Activated CD4-positive, alpha-beta T cell treated with anti-CD3 and anti-CD28 coated beads for 36 hours (primary cell): ENCODE measurements around the gene KCNG4. TPM values are rescaled to one million over a fixed set of nuclear protein-coding genes. Genes with fewer than 3 reads are reported as not detected.

ENCODE experiments used
- ATAC-seq: fragments of 200-7000 bp; cut with Tn5 transposase; one replicate; pipeline ENCODE4 v1.10.0; 2021; ENCODE audit warnings: mild to moderate bottlenecking, moderate library complexity
- CTCF ChIA-PET: fragments of 350-600 bp; sonication (Branson Sonifier 250); formaldehyde crosslinking; loops from one replicate; lab custom pipeline; 2021; ENCODE audit warnings: antibody characterized with exemption; lab: Charles Lee
- POLR2A ChIA-PET: fragments of 350-600 bp; sonication (Branson Sonifier 250); formaldehyde crosslinking; loops from one replicate; lab custom pipeline; 2021; ENCODE audit warnings: antibody characterized with exemption, inconsistent platforms; lab: Charles Lee
- DNase-seq: peaks from one replicate; pipeline ENCODE4 v3.0.0-alpha.2; 2020
- H3K27ac Mint-ChIP-seq: one replicate; pipeline ENCODE4 v1.8.0; 2021; ENCODE audit warnings: mixed read lengths
- H3K27me3 Mint-ChIP-seq: one replicate; pipeline ENCODE4 v1.8.0; 2021; ENCODE audit warnings: mixed read lengths
- H3K36me3 Mint-ChIP-seq: one replicate; pipeline ENCODE4 v1.8.0; 2021; ENCODE audit warnings: low read depth, mixed read lengths
- H3K4me1 Mint-ChIP-seq: one replicate; pipeline ENCODE4 v1.8.0; 2021; ENCODE audit warnings: mixed read lengths
- H3K4me3 Mint-ChIP-seq: one replicate; pipeline ENCODE4 v1.8.0; 2021; ENCODE audit warnings: mild to moderate bottlenecking, moderate library complexity, mixed read lengths
- H3K9me3 Mint-ChIP-seq: one replicate; pipeline ENCODE4 v1.8.0; 2021; ENCODE audit warnings: low read depth, mixed read lengths
- intact Hi-C, 2 experiments: fragments of 100-400 bp; cut with DNase I in 1 of 2; cut with micrococcal nuclease in 1 of 2; formaldehyde crosslinking; loops; one replicate each; pipeline versions ENCODE4 v1.14.2 to v1.15.1; 2022 to 2024; cut with DNase I, micrococcal nuclease
- total RNA-seq, 2 experiments: library from RNA; stranded (reverse); gene quantifications; one replicate each; pipeline ENCODE4 v1.2.3, GENCODE V29; 2021

Gene KCNG4
- total RNA-seq, 2 experiments from 2014 or later: not detected

DNA sequence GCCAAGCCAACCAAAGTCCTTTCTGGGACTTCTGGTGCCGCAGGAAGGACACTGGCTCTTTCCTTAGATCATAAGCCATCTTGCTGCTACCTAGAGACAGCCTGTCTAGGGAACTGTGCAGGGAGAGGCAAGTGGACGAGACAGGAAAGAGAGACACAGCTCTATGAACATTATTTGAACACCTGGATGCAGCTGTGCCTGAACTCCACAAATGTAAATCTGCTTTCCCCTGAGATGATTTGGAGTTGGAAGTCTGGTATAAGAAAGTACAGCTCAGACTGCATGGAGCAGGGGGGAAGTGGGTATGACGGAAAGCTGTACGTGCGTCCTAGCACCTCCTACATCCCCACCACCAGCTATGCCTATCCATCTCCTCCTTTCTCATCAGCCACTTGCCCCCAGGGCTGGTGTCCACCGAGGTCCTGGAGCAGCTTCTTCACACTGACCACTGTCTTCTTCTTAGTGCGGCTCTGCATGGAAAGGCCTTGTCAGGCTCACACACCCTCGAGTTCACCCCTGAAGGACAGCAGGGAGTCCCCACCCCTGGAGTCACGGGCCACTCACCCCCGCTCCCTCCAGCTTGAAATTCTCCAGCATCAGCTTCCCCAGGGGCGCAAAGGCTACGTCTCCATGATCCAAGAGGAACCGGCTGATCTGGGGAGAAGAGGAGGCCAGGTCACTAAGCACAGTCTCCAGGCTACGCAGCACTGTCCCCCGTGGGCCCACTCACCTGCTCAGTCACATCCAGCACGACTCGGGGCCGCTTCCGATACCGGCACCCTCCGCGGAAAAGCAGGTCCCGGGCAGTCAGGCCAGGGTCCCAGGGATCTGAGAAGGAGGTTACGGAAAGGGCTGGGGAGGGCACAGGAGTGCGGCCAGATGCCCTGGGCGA lies 56.9 kb downstream of the KCNG4 start:
- no peaks in the 10 kb centered on the region for H3K9me3 Mint-ChIP-seq
- intact Hi-C loops: no loop called here

DNA sequence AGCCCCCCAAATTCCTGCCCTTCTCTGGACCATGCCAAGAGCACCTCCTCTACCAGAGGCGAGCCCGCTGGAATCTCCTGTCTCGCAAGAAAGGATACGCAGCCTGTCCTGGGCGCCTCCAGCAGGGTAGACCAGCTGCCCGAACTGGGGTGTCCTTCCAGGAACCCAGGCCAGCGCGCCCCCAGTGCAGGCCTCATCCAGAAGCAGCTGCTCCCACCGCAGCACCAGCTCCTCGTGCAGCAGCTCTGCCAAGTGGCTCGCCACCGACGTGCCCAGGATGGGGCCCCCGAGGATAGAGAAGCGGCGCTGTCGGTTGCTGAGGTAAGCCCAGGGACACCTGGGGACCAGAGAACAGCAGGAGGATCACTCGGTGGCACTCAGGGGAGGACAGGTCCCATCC lies 57.7 kb downstream of the KCNG4 start:
- Mint-ChIP-seq H3K27ac (no peak overlapping the region), H3K36me3 (peaks cover 30% of the 10 kb centered on the region), H3K9me3 (no peaks in the 10 kb centered on the region), H3K4me1 (peaks cover 29% of the 10 kb centered on the region), H3K27me3 (no peaks in the 10 kb centered on the region), H3K4me3 (no peak overlapping the region)
- POLR2A ChIA-PET: no interaction called here
- DNase-seq (no peak), ATAC-seq (no peak)
- CTCF ChIA-PET: no interaction called here
- intact Hi-C loops: no loop called here

More for the DNA sequence above, 56.9 kb downstream of the KCNG4 start:
- H3K36me3 Mint-ChIP-seq: peaks cover 29% of the 10 kb centered on the region
- peaks cover 24% of the 10 kb centered on the region for H3K4me1 Mint-ChIP-seq
- no peak for DNase-seq
- ChIA-PET CTCF (interaction anchor here (1.1 kb wide), 1 partner anchor 13 kb away, joined by 3 read pairs; no protein-coding TSS in a partner anchor), POLR2A (no interaction called here)
- ATAC-seq: no peak
- no peak overlapping the region for H3K4me3 Mint-ChIP-seq
- no peaks in the 10 kb centered on the region for H3K27me3 Mint-ChIP-seq
- H3K27ac Mint-ChIP-seq: no peak overlapping the region

DNA sequence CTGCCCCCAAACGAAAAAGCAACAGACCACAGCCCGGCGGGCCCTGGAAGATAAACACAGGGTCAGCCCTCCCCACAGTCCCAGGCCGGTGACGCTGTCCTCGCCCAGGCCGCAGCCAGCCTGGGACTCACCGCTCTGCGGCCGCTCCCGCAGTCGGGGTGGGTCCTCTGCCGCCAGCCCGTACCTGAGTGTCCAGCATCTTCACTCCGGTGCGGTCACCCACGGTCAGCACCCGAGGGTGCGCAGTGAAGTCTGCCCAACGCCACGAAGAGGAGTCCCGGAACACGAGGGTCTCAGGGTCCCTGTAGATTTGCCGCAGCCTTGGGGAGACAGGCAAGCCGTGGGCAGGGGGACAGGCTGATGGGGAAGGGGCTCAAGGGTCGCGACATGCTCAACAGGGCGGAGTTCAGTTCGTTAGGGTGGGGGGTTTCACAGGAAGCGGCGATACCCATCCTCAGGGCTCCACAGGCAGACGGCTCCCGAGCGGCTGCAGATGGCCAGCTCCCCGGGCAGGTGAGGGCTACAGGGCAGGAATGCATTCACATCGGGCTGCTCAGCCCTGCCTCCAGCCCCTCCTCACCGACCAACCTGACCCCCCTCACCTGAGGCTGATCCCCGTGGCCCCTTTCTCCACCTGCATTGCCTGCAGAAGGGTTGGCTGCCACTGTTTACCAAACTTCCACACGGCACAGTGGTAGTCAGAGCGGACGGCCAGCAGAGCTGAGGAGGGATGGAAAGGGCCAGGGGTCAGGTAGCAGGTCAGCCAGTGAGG lies 58.5 kb downstream of the KCNG4 start:
- intact Hi-C loops: no loop called here
- H3K27me3 Mint-ChIP-seq: no peaks in the 10 kb centered on the region
- DNase-seq (no peak), ATAC-seq (no peak)
- ChIA-PET CTCF (interaction anchor here (0.9 kb wide), 1 partner anchor 100 kb away, joined by 4 read pairs; no protein-coding TSS in a partner anchor), POLR2A (interaction anchor here (0.5 kb wide), 1 partner anchor 501 kb away, joined by 3 read pairs; no protein-coding TSS in a partner anchor)
- peaks cover 29% of the 10 kb centered on the region for H3K4me1 Mint-ChIP-seq
- H3K27ac Mint-ChIP-seq: no peak overlapping the region
- H3K9me3 Mint-ChIP-seq: no peaks in the 10 kb centered on the region
- H3K36me3 Mint-ChIP-seq: peaks cover 27% of the 10 kb centered on the region
- no peak overlapping the region for H3K4me3 Mint-ChIP-seq

DNA sequence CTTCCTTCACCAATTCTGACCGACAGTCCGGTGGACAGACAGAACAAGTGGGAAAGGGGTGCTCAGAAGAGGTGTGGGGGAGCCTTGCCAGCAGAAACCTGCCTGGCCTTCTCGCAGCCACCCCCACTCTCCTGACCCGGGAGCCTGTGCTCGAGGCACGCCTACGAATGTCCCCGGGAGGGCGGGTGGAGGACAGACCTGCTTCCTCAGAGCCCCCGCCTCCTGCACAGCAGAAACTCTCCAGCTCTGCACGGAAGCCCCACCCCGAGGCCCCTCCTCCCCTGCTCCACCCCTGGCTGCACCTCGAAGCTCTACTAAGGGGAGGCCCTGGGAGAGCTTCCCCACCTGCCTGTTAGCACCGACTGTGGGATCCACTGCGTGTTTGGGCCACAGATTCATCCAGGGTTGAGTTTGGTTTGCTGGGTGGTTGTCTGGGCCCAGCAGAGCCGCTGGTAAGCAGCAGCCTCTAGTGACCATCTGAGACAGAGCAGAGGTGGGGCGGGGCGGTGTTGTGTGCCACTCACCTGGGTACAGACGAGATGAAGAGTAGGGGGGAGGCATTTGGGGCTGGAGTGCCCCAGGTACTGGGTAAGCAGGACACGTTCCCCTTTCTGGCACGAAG lies 59.2 kb downstream of the KCNG4 start:
- CTCF ChIA-PET: interaction anchor here (0.9 to 1.6 kb wide), 2 partner anchors 99 to 119 kb away, joined by 3 to 4 read pairs; no protein-coding TSS in a partner anchor
- no peak overlapping the region for H3K4me3 Mint-ChIP-seq
- intact Hi-C loops: no loop called here
- DNase-seq: no peak
- no peak overlapping the region for H3K27ac Mint-ChIP-seq
- POLR2A ChIA-PET: no interaction called here
- peaks cover 27% of the 10 kb centered on the region for H3K36me3 Mint-ChIP-seq
- peaks cover 26% of the 10 kb centered on the region for H3K4me1 Mint-ChIP-seq
- no peaks in the 10 kb centered on the region for H3K9me3 Mint-ChIP-seq
- ATAC-seq: no peak
- no peaks in the 10 kb centered on the region for H3K27me3 Mint-ChIP-seq

DNA sequence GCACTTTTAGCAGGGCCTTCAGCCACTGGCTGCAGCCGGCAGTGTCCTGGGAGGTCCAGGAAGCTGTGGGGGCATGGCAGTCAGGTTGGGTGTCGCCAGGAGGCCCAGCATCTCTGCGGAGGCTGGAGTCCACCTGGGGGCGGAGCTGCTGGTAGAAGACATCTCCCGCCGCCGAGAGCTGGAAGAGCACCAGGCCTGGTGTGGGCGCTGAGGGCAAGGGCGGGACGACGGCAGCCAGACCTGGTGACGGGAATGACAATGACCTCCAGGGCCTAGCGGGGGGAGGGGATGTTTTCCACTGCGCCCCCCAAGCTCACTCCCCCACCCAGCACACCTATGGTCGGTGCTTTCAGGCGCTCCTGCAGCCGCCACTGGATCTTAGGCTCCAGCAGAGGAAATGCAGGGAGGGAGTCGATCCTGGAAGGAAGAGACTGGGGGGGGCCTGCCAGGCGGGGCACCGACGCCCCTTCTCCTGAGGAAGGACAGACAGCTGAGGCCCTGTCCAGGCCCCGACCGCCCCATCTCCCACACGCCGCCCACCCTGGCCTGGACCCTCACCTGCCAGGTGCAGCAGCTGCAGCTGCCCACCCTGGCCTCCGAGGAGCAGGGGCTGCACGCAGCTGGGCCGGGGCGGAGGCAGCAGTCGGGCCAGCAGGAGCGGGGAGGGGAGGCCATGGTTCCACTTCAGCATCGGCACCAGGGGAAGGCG lies 60.0 kb downstream of the KCNG4 start:
- Mint-ChIP-seq H3K4me3 (no peak overlapping the region), H3K27me3 (no peaks in the 10 kb centered on the region), H3K4me1 (peaks cover 23% of the 10 kb centered on the region), H3K36me3 (peaks cover 22% of the 10 kb centered on the region), H3K9me3 (no peaks in the 10 kb centered on the region), H3K27ac (no peak overlapping the region)
- DNase-seq: no peak
- CTCF ChIA-PET: interaction anchor here (1.5 to 7.7 kb wide), 3 partner anchors 7 to 118 kb away, joined by 3 to 100 read pairs (median 7); partner anchors contain the start of gene TAF1C
- POLR2A ChIA-PET: no interaction called here
- no peak for ATAC-seq
- intact Hi-C loops: loop anchor here in 1 of 2 experiments (5.0 kb wide), 1 partner anchor 37 kb away; no protein-coding TSS in a partner anchor

DNA sequence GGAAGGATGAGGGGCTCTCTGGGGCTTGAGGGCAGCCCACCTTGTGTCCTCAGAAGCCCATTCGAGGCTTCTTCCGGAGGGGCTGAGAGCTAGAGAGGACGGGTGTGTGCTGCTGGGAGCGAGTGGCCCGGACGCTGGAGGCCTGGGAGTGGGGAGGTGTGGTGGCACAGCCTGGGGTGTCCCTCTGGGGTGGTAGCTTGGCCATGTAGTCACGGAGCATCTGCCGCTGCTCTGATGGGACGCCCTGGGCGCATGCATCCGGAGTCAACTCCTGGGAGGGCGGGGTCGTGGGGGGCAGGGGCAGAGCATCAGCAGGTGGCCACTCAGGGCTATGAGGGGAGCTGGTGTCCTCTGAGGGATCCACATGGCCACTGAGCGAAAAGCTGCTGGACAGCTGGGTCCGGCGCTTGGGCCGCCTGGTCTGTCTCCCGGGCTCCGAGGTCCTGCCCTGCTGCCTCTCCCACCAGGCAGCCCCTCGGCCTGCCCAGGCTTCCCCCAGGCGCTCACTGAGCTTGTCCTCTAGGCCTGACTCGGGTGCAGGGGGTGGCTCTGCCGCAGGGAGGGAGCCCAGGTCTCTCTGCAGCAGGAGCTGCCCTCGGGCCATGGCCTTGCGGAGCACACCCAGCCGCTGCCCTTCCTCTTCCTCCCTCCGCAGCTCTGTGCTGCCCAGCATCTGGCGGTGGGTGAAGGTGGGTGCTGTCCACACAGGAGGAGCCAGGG lies 60.8 kb downstream of the KCNG4 start:
- intact Hi-C loops: loop anchor here in 1 of 2 experiments (5.0 kb wide), 1 partner anchor 37 kb away; no protein-coding TSS in a partner anchor

DNA sequence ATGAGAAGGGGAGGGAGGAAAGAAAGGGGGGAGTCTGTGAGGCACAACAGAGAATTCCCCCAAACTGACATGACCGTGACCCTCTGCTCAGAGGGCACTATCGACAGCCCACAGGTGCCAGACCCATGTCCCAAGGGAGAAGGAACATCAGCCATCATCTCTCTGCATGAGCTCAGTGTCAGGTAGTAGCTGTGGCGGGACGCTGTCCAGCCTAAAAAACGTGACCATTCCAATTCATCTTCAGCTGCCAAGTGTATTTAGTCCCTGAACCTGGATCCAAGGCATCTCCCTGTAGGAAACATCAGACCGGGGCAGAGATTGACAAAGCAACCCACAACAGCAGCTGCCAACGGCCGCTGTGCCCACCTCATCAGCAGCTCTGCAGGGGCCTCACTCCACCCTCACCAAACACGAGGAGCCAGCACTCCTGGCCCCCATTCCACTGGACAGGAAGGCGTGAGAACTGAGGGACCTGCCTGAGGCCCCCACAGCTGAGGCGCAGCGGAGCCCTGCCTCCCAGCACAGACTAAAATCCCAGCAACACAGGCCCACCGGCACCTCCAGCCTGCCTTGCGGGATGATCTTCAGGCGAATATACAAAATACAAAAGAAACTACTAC lies 61.6 kb downstream of the KCNG4 start:
- no peak for ATAC-seq
- POLR2A ChIA-PET: interaction anchor here (0.8 to 1.0 kb wide), 3 partner anchors 9 to 74 kb away, joined by 3 to 6 read pairs (median 3); partner anchors contain the start of gene TAF1C
- CTCF ChIA-PET: interaction anchor here (0.6 to 7.7 kb wide), 6 partner anchors 9 to 92 kb away, joined by 3 to 100 read pairs (median 5); partner anchors contain the start of gene TAF1C

More for the DNA sequence above, 60.8 kb downstream of the KCNG4 start:
- no peak overlapping the region for H3K27ac Mint-ChIP-seq
- H3K4me1 Mint-ChIP-seq: peaks cover 19% of the 10 kb centered on the region
- peaks cover 15% of the 10 kb centered on the region for H3K36me3 Mint-ChIP-seq
- H3K9me3 Mint-ChIP-seq: no peaks in the 10 kb centered on the region
- no peaks in the 10 kb centered on the region for H3K27me3 Mint-ChIP-seq
- ATAC-seq (no peak), DNase-seq (no peak)
- CTCF ChIA-PET: interaction anchor here (1.0 to 7.7 kb wide), 4 partner anchors 8 to 118 kb away, joined by 3 to 100 read pairs (median 5); partner anchors contain the start of gene TAF1C
- no peak overlapping the region for H3K4me3 Mint-ChIP-seq
- POLR2A ChIA-PET: interaction anchor here (1.0 kb wide), 1 partner anchor 75 kb away, joined by 6 read pairs; no protein-coding TSS in a partner anchor

DNA sequence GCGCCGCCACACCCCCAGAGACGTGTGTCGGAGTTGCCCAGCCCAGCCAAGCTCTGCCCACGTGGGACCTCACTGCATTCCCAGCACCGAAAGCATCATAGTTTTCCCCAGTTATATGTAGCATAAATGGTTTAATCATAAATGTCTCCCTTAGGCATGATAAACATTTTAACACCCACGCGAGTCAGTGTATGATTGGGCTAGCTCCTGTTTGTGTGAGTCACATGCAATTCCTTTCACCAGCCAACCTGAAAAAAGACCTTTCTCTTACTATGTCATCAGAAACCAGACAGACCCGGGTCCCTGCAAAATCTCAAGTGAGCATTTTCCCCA lies 62.1 kb downstream of the KCNG4 start:
- ATAC-seq: peak; percentile 67
- Mint-ChIP-seq H3K27me3 (no peaks in the 10 kb centered on the region), H3K9me3 (no peaks in the 10 kb centered on the region), H3K4me1 (peaks cover 19% of the 10 kb centered on the region), H3K36me3 (peaks cover 8% of the 10 kb centered on the region), H3K27ac (peak overlapping the region; percentile 77), H3K4me3 (no peak overlapping the region)
- intact Hi-C loops: loop anchor here in 1 of 2 experiments (5.0 kb wide), 1 partner anchor 35 kb away; no protein-coding TSS in a partner anchor
- DNase-seq: peak; percentile 41
- ChIA-PET CTCF (interaction anchor here (0.6 to 7.7 kb wide), 6 partner anchors 9 to 179 kb away, joined by 3 to 100 read pairs (median 4); partner anchors contain the start of gene TAF1C), POLR2A (interaction anchor here (0.8 kb wide), 2 partner anchors 9 to 24 kb away, joined by 3 read pairs; partner anchors contain the start of gene TAF1C)

More for the DNA sequence above, 61.6 kb downstream of the KCNG4 start:
- no peaks in the 10 kb centered on the region for H3K9me3 Mint-ChIP-seq
- no peaks in the 10 kb centered on the region for H3K27me3 Mint-ChIP-seq
- H3K27ac Mint-ChIP-seq: peak overlapping the region; percentile 77
- intact Hi-C loops: loop anchor here in 1 of 2 experiments (5.0 kb wide), 1 partner anchor 36 kb away; no protein-coding TSS in a partner anchor
- peaks cover 19% of the 10 kb centered on the region for H3K4me1 Mint-ChIP-seq
- no peak overlapping the region for H3K4me3 Mint-ChIP-seq
- DNase-seq: no peak
- peaks cover 11% of the 10 kb centered on the region for H3K36me3 Mint-ChIP-seq
